Neuronal stem cell (in vitro differentiated cells): Measurements from ENCODE around the gene GABRG2.

Experiments
- DNase-seq: peaks from one replicate; pipeline ENCODE4 v3.0.0-alpha.2; 2013; ENCODE audit warnings: low spot score
- H2AFZ ChIP-seq: one replicate; pipeline ENCODE4 v1.6.1; 2013; ENCODE audit warnings: mild to moderate bottlenecking, low read length, inconsistent platforms
- H2AK5ac ChIP-seq: 2 replicates; pipeline ENCODE4 v1.6.1; 2013; ENCODE audit warnings: low read depth, mild to moderate bottlenecking, inconsistent platforms, low read length, moderate library complexity, mixed read lengths
- H2BK120ac ChIP-seq: 2 replicates; pipeline ENCODE4 v1.6.1; 2013; ENCODE audit warnings: low read depth, mild to moderate bottlenecking, inconsistent platforms, low read length, moderate library complexity, mixed read lengths
- H2BK12ac ChIP-seq: one replicate; pipeline ENCODE4 v1.6.1; 2013; ENCODE audit warnings: low read length, inconsistent platforms
- H2BK15ac ChIP-seq: 2 replicates; pipeline ENCODE4 v1.6.1; 2013; ENCODE audit warnings: mild to moderate bottlenecking, low read length, inconsistent platforms, mixed read lengths
- H2BK5ac ChIP-seq: one replicate; pipeline ENCODE4 v1.6.1; 2013; ENCODE audit warnings: inconsistent platforms, mild to moderate bottlenecking, low read length, moderate library complexity
- H3K14ac ChIP-seq: one replicate; pipeline ENCODE4 v1.6.1; 2013; ENCODE audit warnings: low read length, inconsistent platforms
- H3K18ac ChIP-seq: 2 replicates; pipeline ENCODE4 v1.6.1; 2013; ENCODE audit warnings: low read length, inconsistent platforms
- H3K23ac ChIP-seq: 2 replicates; pipeline ENCODE4 v1.6.1; 2013; ENCODE audit warnings: low read depth, mild to moderate bottlenecking, mixed read lengths, low read length, inconsistent platforms; ENCODE audit not compliant: poor library complexity
- H3K27ac ChIP-seq: replicated peaks from 3 replicates; pipeline ENCODE4 v1.5.1; 2013; ENCODE audit warnings: low read length, inconsistent platforms
- H3K27me3 ChIP-seq, 3 experiments: 2 replicates each; pipeline ENCODE4 v1.6.1; 2013; ENCODE audit warnings: low read length in 3 of 3, mild to moderate bottlenecking in 2 of 3, inconsistent platforms in 1 of 3, low read depth in 1 of 3, mixed read lengths in 1 of 3, moderate library complexity in 1 of 3; ENCODE audit not compliant: control insufficient read depth in 3 of 3, insufficient read depth in 3 of 3
- H3K36me3 ChIP-seq, 2 donors: replicated peaks in 1 of 2; 2 replicates each; pipeline ENCODE4 v1.6.1; 2013; ENCODE audit warnings: low read length in 2 of 2; ENCODE audit not compliant: control insufficient read depth in 2 of 2, insufficient read depth in 2 of 2
- H3K4ac ChIP-seq: 2 replicates; pipeline ENCODE4 v1.6.1; 2013; ENCODE audit warnings: inconsistent platforms, mild to moderate bottlenecking, low read length, moderate library complexity
- H3K4me1 ChIP-seq, 2 donors: 1 replicate in 1 of 2; 2 replicates in 1 of 2; pipeline ENCODE4 v1.6.1; 2013; ENCODE audit warnings: low read length in 2 of 2, low read depth in 1 of 2; ENCODE audit not compliant: control insufficient read depth in 2 of 2, insufficient read depth in 1 of 2
- H3K4me2 ChIP-seq: one replicate; pipeline ENCODE4 v1.6.1; 2013; ENCODE audit warnings: mild to moderate bottlenecking, low read length, inconsistent platforms; ENCODE audit not compliant: insufficient read depth, poor library complexity, severe bottlenecking
- H3K4me3 ChIP-seq, 2 donors: 2 replicates each; pipeline ENCODE4 v1.5.1; 2013; ENCODE audit warnings: low read length in 2 of 2, mild to moderate bottlenecking in 2 of 2, inconsistent platforms in 1 of 2, moderate library complexity in 1 of 2
- H3K79me1 ChIP-seq: one replicate; pipeline ENCODE4 v1.6.1; 2013; ENCODE audit warnings: low read depth, mild to moderate bottlenecking, inconsistent platforms, low read length, moderate library complexity
- H3K9ac ChIP-seq: one replicate; pipeline ENCODE4 v1.6.1; 2013; ENCODE audit warnings: mild to moderate bottlenecking, low read depth, low read length, inconsistent platforms; ENCODE audit not compliant: poor library complexity
- H3K9me3 ChIP-seq, 2 donors: replicated peaks in 1 of 2; 2 replicates each; pipeline versions ENCODE3 to v1.6.1; 2013; ENCODE audit warnings: low read length in 2 of 2, mild to moderate bottlenecking in 2 of 2, inconsistent platforms in 1 of 2, low read depth in 1 of 2, mixed read lengths in 1 of 2, moderate library complexity in 1 of 2; ENCODE audit not compliant: control insufficient read depth in 2 of 2, insufficient read depth in 1 of 2
- H4K8ac ChIP-seq: one replicate; pipeline ENCODE4 v1.6.1; 2013; ENCODE audit warnings: low read depth, mild to moderate bottlenecking, inconsistent platforms, low read length, moderate library complexity
- H4K91ac ChIP-seq: one replicate; pipeline ENCODE4 v1.6.1; 2013; ENCODE audit warnings: low read length, low read depth, mild to moderate bottlenecking, inconsistent platforms; ENCODE audit not compliant: poor library complexity
- WGBS, 2 donors: extraction: QIAGEN DNeasy Blood & Tissue Kit; methylation state at CpG; one replicate each; pipeline ENCODE4 v1.1.7; 2013; ENCODE audit warnings: missing lambda C conversion rate in 2 of 2, mixed read lengths in 1 of 2; ENCODE audit not compliant: insufficient read length in 2 of 2, insufficient replicate concordance in 1 of 2; ENCODE audit errors: extremely low coverage in 2 of 2; 5-methylcytosine and 5-hydroxymethylcytosine counted together

GABRG2 gene

GRCh38 chr5:162068412-162068811, 839 bp downstream of the GABRG2 start:
- Histone ChIP-seq H3K14ac (no peak overlapping the region), H3K4me2 (peak overlapping the region; percentile 24), H3K18ac (no peak overlapping the region), H3K27ac (no peak overlapping the region), H2BK15ac (no peak overlapping the region), H2AK5ac (no peak overlapping the region), H3K36me3 (no peaks in the 10 kb centered on the region), H3K4me1 (peaks cover 0 to 2% of the 10 kb centered on the region in 2 donors), H3K9me3 (no peaks in the 10 kb centered on the region), H3K79me1 (no peaks in the 10 kb centered on the region), H3K23ac (no peak overlapping the region), H2BK5ac (no peak overlapping the region), H3K4me3 (no peak overlapping the region), H3K27me3 (no peaks in the 10 kb centered on the region), H4K8ac (no peak overlapping the region), H3K9ac (no peak overlapping the region), H2BK120ac (no peak overlapping the region), H3K4ac (no peak overlapping the region), H2AFZ (no peak overlapping the region), H4K91ac (no peak overlapping the region), H2BK12ac (no peak overlapping the region)
- WGBS, 2 donors: no CpG with 5 or more reads among the region's 12 CpGs
- peak; percentile 90 for DNase-seq

- Histone ChIP-seq H3K18ac (no peak overlapping the region), H2BK5ac (no peak overlapping the region), H3K4ac (no peak overlapping the region), H4K91ac (no peak overlapping the region), H3K9me3 (no peaks in the 10 kb centered on the region), H2BK120ac (no peak overlapping the region), H3K23ac (no peak overlapping the region), H2BK15ac (no peak overlapping the region), H3K14ac (no peak overlapping the region), H4K8ac (no peak overlapping the region), H3K4me3 (no peak overlapping the region), H2AK5ac (no peak overlapping the region), H3K27ac (no peak overlapping the region), H3K36me3 (no peaks in the 10 kb centered on the region), H2AFZ (no peak overlapping the region), H3K4me2 (no peak overlapping the region), H2BK12ac (no peak overlapping the region), H3K4me1 (peaks cover 0 to 2% of the 10 kb centered on the region in 2 donors), H3K9ac (no peak overlapping the region), H3K79me1 (no peaks in the 10 kb centered on the region), H3K27me3 (no peaks in the 10 kb centered on the region)
- DNase-seq: no peak
- WGBS, 2 donors: no CpG with 5 or more reads among the region's 4 CpGs
Observed at GRCh38 chr5:162068936-162069335, 1.4 kb downstream of the GABRG2 start.

DNA sequence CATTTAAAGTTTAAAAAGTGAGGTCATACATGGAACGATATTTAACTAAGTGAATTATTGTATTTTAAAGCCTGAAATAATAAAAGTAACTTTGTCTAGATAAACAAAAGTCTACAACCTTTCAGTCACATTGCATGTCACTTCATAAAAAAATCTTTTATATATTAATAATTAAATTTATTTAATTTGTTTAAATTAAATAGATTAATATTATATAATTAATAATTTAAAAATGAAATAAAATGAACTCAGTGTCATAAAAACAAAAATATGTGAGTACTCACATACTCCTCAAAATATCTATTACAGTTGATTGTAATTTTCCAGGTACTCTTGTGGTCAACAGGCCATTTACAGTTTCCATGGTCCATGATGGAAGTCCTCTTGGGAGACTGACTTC, 11.2 kb downstream of the GABRG2 start:
- Histone ChIP-seq H3K36me3 (no peaks in the 10 kb centered on the region), H2BK15ac (no peak overlapping the region), H4K8ac (no peak overlapping the region), H2BK120ac (no peak overlapping the region), H3K27ac (no peak overlapping the region), H3K4me1 (no peaks in the 10 kb centered on the region), H3K4ac (no peak overlapping the region), H3K4me3 (no peak overlapping the region), H3K23ac (no peak overlapping the region), H3K4me2 (no peak overlapping the region), H2AK5ac (no peak overlapping the region), H3K9ac (no peak overlapping the region), H2BK5ac (no peak overlapping the region), H3K79me1 (no peaks in the 10 kb centered on the region), H2AFZ (no peak overlapping the region), H3K9me3 (no peaks in the 10 kb centered on the region), H3K27me3 (no peaks in the 10 kb centered on the region), H3K14ac (no peak overlapping the region), H3K18ac (no peak overlapping the region), H2BK12ac (no peak overlapping the region), H4K91ac (no peak overlapping the region)
- no peak for DNase-seq
- WGBS, 2 donors: no CpG with 5 or more reads among the region's 1 CpG

DNA sequence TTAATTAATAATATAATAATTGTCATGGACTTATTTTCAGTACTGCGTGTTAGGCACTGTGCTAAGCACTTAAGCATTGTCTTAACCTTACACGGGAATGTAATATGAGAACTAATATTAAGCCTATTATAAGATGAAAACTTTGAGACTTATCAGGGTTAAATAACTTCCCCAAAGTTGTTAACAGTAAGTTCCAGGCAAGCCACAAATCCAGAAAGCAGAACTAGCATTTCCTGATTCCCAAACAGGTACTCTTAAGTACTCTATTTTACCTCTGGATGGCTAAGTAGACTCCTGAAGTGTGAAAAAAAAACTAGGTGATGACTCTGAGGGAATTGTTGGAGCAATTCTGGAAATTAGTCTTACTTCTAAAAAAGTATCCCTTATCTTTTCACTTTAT, 23.8 kb downstream of the GABRG2 start:
- no peak overlapping the region for H4K8ac ChIP-seq
- H3K79me1 ChIP-seq: no peaks in the 10 kb centered on the region
- WGBS, 2 donors: no CpG with 5 or more reads among the region's 2 CpGs
- no peak overlapping the region for H3K4ac ChIP-seq
- H3K9me3 ChIP-seq: no peaks in the 10 kb centered on the region
- no peaks in the 10 kb centered on the region for H3K36me3 ChIP-seq
- no peak overlapping the region for H2AFZ ChIP-seq
- H2BK15ac ChIP-seq: no peak overlapping the region
- H3K14ac ChIP-seq: no peak overlapping the region
- H2AK5ac ChIP-seq: no peak overlapping the region
- no peak overlapping the region for H2BK12ac ChIP-seq
- H3K4me1 ChIP-seq: no peaks in the 10 kb centered on the region
- H3K27ac ChIP-seq: no peak overlapping the region
- H3K18ac ChIP-seq: no peak overlapping the region
- H3K23ac ChIP-seq: no peak overlapping the region
- DNase-seq: no peak
- H3K4me2 ChIP-seq: no peak overlapping the region
- no peak overlapping the region for H4K91ac ChIP-seq
- H2BK120ac ChIP-seq: no peak overlapping the region
- H3K4me3 ChIP-seq: no peak overlapping the region
- no peak overlapping the region for H2BK5ac ChIP-seq
- no peaks in the 10 kb centered on the region for H3K27me3 ChIP-seq
- H3K9ac ChIP-seq: no peak overlapping the region
